Esophagus squamous epithelium (tissue), 4 donors: ENCODE results near the gene CDH20.

Experiments
- POLR2A ChIP-seq, 4 donors: fragments of 450-650 bp; IDR thresholded peaks; one replicate each; pipeline ENCODE4 v1.6.1; 2017; ENCODE audit warnings: antibody characterized with exemption in 4 of 4, mild to moderate bottlenecking in 4 of 4, moderate library complexity in 3 of 4
- TF ChIP-seq, protein P1 (sequence below), 6 experiments: fragments of 450-650 bp in 4 of 6; fragments of 200-600 bp in 2 of 6; sonication (generic) in 2 of 6; IDR thresholded peaks; one replicate each; pipeline ENCODE4 v1.5.1; 2016 to 2019; ENCODE audit warnings: antibody characterized with exemption in 6 of 6, mild to moderate bottlenecking in 4 of 6, moderate library complexity in 4 of 6

DNA sequence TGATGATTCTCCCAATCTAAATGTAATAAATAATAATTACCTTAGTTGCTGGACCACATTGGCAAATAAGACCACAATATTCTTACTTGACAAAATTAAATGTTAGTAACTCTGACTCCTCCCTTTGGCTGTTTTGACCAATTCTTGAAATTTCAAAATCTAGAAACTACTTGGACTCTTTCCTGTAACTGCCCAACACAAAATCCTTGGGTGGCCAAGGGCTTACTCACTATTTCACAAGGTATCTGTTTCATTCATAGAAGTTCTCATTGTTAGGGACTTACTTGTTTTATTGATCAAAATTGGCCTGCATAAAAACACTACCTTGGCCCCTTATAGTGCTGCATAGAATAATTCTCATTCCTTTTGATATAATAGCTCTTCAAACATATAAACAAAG is 19.4 kb downstream of the CDH20 start:
- TF ChIP-seq, protein P1, sequence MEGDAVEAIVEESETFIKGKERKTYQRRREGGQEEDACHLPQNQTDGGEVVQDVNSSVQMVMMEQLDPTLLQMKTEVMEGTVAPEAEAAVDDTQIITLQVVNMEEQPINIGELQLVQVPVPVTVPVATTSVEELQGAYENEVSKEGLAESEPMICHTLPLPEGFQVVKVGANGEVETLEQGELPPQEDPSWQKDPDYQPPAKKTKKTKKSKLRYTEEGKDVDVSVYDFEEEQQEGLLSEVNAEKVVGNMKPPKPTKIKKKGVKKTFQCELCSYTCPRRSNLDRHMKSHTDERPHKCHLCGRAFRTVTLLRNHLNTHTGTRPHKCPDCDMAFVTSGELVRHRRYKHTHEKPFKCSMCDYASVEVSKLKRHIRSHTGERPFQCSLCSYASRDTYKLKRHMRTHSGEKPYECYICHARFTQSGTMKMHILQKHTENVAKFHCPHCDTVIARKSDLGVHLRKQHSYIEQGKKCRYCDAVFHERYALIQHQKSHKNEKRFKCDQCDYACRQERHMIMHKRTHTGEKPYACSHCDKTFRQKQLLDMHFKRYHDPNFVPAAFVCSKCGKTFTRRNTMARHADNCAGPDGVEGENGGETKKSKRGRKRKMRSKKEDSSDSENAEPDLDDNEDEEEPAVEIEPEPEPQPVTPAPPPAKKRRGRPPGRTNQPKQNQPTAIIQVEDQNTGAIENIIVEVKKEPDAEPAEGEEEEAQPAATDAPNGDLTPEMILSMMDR (IDR thresholded peaks at IDR 0.05), result no peak
- TF ChIP-seq POLR2A (IDR thresholded peaks at IDR 0.05), result no peak
